ENCODE measurements around the gene SMIM15. TPM values are rescaled to one million over a fixed set of nuclear protein-coding genes. Genes with fewer than 3 reads are reported as not detected.

Gene SMIM15
- total RNA-seq, 2 experiments from 2014 or later: 48.5 to 50.9 TPM

Other genes starting within 250 kb of the SMIM15 start
- gene ERCC8, start 217.4 kb downstream of the SMIM15 start, total RNA-seq: 1 to 10 TPM; 5.9 to 7.3 TPM
- 10 to 100 TPM; 18.3 to 21.1 TPM for gene NDUFAF2, start 217.3 kb downstream of the SMIM15 start, total RNA-seq
- 1 to 10 TPM; 6.8 to 7.1 TPM for gene ZSWIM6, start 169.8 kb upstream of the SMIM15 start, total RNA-seq